NCI-H2227 treated with DMSO at 0.1 percent for 48 hours (cell line): Measurements from ENCODE around the gene OBP2A.
"Not testable (repeated sequence)": the region's sequence is repeated elsewhere in the genome, so short reads cannot be mapped to it uniquely, and the experiment has no call there.

ENCODE experiments used
- DNase-seq: peaks from one replicate; lab custom pipeline; 2025; lab: John Stamatoyannopoulos, UW

Gene OBP2A

DNA sequence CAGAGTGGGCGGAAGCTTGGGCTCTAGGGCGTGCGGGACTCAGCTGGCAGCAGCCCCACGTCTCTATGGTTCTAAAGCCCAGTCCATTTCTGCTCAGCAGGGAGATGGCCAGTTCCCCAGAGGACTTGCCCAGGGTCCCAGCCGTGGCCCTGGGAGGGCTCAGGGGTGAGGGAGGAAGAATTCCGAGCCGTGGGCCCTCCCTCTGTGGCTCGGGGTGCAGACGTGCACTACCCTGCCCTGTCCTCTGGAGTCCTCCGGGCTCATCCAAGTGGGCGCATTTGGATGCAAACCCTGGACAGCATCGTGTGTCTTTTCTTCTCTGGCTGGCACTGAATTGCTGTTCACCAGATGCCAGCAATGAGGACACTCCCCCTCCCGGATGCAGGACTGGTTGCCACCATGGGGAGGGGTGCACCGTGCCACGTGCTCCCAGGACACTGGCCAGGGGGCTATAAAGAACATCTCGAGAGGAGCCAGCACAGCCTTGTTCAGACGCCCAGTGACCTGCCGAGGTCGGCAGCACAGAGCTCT lies at the start of gene OBP2A:
Gene OBP2A, plus strand, starts transcription at position 481 of the 531 bp plus-strand sequence. CDS start 55 bp downstream, outside the sequence.
- not testable (repeated sequence) for DNase-seq

DNA sequence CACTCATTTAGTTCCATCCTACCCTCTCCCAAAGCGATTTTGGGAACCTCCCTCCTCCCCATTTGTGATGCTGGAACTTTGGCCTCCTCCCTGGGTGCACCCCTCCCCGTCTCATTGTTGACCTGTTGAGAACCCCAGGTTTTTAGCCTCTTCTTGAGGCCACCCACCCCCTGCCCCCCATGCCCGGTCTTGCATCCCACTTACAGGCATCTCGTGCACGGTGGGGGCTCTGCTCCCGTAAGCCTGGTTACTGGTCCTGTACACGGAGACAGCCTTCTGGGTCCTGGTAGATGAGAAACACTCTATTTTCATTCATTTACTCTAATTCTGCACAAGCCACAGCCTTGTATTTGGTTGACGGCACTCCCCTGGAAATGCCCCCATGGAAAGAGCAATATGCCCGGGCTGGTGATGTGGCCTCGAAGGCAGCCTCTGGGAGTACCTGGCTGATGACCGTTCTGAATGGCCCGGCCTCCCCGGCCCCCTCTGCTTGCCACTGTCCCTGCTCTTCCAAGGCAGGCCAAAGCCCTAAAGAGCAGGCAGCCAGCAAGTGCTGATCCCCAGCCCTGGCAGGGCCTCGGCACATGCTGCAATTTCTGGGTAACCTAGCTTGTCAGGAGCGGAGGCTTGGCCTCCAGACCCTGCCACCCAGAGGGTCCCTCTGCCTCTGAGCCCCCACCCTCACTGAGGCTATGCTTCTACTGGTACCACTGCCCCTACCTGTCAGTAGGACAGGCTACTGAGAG lies 47.4 kb upstream of the OBP2A start:
- DNase-seq = no peak

DNA sequence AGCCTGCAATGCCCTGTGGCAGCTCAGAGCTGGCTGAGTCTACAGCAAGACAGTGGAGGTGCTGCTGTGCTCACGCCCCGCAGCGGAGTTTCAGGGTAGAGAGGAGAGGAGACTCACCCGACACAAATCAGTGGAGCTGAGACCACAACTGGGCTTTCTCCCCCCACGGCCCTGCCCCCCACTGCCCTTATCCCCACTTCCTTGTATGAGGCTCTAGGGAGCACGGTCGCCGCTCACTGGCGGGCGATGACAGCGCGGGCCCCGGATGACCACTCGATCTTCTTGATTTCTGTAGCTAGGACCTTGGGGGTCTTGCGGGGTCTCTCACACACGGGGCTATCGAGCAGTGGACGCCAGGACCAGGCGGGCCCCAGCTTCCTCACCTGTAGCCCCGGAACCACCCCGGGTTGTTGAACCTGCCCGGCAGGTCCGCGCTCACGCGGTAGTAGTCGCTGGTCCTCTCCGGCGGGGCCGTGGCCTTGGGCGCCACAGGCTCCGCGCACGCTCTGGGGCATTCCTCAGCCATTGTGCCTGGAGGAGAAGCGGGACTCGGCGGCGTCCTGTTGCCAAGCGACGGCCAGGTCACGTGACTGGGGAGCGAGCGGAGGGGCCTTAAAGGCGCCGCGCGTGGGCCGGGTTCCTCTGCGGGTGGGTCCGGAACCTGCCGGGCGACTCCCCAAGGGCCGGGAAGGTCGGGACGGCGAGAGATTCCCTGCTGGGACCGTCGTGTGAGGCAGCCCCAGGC lies 46.4 kb upstream of the OBP2A start:
- DNase-seq = peak; percentile 63

GRCh38 chr9:135500071-135500524 lies 45.8 kb upstream of the OBP2A start:
- DNase-seq = no peak

GRCh38 chr9:135500525-135501260 lies 45.2 kb upstream of the OBP2A start, which contains the start of gene MRPS2:
Gene MRPS2, plus strand, starts transcription at chr9:135500682. Its CDS starts 29 bp downstream, at chr9:135500711.
- peak; percentile 43 for DNase-seq

DNA sequence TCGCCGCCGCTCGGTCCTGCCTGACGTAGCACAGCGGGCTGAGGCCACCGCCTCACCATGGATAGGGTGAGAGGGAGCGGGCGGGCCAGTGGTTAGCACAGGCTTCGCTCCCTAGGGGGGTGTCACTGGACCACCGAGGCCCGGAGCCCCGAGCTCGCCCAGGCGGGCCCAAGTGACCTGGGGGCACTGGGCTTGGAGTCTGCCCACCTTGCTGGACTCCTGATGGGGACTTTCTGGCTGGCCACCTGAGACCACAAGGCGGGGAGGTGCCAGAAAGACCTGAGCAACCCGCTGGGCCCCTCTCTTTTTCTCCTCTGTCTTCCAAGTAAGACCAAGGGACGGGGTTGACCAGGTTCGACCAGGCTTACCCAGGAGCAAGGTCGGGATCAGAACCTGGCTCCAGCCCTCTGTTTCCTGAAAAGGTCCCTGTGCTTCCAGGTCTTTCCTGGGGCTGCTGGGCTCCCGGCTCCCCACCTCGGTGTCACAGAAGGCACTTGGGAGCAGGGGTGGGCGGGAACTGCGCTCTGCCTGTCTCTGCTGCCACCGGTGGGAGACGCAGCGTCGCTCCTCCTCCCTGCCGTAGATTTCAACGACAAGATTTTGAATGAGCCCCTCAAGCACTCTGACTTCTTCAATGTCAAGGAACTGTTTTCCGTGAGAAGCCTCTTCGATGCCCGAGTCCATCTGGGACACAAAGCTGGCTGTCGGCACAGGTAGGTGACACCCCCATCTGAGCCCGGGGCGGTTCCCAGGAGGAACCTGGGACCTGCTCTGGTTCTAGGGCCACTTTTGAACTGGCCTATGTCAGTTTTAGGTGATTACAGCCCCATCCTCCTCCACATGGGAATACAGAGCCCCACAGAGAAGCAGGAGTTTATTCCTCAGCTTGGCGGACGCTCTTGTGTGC lies 44.4 kb upstream of the OBP2A start:
- no peak for DNase-seq

DNA sequence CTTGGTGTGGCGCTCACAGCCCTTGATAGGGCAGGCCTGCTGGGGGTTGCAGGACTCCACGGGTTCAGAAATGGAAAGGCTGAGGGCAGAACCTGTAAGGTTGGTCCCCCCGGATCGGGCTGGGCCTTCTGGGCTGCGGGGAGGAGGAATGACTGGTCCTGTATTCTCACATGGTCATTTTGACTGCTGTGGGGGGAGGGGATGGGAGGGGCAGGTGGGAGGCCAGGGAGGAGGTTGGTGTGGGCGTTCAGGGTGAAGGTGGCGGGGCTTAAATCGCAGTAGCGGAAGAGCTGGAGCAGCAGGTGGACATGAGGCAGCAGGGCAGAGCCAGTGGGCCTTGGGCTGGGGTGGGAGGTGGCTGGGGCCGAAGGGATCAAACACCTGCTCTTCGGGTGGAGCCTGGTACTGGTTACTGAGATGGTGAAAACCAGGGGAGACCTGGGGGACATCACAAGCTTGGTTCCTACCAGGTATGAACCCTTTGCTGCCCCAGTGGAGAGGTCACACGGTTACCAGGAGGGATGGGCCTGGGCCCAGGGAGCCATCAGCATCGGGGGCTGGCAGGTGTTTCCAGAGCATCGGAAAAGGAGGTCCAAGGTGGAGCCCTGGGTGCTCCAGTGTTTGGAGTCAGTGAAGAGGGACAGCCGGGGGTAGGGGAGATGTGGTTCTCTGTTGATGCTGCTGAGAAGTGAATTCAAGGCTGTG lies 43.6 kb upstream of the OBP2A start:
- no peak for DNase-seq

- DNase-seq = no peak
Measured at GRCh38 chr9:135502873-135503321, 43.0 kb upstream of the OBP2A start.

- DNase-seq = no peak
Measured at GRCh38 chr9:135503371-135504261, 42.3 kb upstream of the OBP2A start.

DNA sequence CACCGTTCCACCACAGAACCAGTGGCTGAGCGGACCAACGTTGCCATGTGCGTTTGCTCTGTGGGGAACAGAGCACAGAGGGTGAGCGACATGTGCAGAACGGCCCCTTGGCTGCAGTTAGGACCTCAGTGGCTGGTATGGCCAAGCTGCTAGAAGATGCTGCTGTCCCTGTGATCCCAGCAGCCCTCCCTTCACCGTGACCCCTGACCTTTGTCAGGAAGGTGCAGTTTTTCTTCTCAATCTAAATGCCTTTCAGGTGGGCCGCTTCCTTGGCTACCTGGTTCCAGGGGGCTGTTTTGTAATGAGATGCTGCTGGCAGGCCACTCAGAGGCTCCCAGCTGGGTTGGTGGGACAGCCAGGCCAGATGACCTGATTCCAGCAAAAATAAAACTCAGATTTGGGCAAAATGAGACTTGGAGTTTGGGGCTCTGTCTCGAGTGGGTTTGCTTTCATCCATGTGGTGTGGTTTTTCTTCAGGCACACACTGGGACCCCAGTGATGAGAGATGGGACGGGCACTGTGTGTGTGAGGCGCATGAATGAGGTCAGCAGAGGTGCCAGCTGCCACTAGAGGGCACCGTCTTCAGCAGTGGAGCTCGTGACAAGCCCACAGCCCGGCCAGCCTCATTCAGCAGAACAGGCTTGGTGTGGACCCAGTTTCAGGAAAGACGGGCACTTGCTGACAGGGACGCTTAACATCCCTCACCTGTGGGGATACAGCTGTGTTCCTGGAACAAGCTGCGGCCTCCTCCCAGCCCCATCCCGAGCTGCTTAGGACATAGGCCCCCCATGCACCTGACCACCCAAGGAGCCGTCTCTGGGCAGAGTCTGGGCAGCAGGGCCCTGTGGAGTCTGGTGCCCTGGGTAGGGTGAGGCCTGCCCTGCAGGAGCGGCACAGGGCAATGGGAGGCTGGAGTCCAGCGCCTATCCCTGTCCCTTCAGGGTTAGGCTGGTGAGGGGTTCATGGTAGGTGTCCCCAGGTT lies 41.4 kb upstream of the OBP2A start:
- DNase-seq = no peak

- DNase-seq = no peak
Measured at GRCh38 chr9:135505406-135506187, 40.3 kb upstream of the OBP2A start.

DNA sequence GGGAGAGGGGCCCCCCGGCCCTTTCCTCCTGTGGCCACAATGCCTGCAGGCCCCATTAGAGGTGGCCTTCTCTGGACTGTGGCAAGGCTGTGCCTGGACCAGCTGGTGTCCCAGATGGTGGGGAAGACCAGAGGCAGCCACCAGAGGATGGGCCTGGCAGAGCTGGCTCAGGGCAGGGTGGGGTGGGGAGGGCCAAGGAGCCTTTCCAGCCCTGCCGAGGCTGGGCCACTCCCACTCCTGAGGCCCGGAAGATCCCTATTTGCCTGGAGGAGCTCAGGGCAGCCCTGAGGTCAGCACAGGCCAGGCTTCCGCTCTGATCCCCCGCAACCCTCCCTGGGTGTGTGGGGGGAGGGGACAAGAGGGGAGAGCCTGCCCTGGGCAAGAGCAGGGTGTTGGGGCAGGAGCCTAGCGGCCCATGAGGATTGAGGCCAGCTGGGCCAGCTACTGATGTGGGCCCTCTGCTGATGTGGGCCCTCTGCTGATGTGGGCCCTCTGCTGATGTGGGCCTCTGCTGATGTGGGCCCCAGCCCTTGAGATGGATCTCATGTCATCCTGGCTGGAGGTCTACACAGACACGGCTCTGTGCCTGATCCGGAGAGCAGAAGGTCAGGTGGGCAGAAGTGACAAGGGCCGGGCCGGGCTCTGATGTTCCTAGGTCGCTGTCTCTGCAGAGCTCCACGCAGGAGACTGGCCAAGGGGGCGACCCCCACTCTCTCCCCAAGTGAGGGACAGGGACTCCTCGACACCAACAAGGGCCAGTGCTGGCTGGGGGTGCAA lies 39.4 kb upstream of the OBP2A start:
- no peak for DNase-seq

DNA sequence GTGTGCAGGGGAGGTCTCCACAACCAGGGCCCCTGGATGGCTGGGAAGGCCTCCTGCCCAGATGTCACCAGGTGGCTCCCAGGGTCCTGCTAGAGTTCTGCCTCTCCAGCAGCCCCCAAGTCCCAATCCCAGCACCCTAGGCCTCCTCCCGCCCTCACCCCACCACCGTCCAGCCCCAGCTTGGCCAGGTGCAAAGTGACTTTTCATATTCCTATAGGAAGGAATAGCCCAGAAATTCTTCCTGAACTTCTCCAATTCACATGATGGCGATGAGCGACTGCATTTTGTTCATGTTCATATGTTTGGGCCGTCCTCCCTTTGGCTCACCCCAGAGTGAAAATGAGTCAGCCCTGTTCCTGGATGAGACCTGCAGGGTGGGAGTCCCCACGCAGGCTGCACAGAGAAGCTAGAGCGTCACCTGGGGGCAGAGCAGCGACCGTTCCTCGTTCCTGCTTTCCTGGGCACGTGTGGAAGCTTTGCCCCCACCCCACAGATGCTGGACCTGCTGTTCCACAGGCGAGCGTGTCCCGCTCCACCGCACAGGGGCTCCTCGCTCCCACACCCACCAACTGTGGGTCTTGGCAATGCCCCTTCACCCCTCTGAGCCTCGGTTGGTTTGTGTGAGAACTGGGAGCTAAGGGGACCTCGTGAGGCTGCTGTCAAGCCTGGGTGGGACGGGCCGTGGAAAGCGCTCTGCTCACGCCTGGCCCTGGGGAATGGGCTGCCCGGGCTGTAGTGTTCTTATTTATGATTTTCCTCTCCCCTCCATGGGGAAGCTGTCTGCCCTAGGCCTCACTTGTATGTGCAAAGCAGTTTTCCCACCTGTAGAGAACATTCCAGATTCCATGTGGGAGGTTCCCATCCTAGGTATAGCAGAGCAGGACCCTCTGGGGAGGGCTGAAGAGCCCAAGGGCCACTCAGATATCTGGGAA lies 38.6 kb upstream of the OBP2A start:
- no peak for DNase-seq

- DNase-seq = no peak
Measured at GRCh38 chr9:135508211-135508820, 37.6 kb upstream of the OBP2A start.

DNA sequence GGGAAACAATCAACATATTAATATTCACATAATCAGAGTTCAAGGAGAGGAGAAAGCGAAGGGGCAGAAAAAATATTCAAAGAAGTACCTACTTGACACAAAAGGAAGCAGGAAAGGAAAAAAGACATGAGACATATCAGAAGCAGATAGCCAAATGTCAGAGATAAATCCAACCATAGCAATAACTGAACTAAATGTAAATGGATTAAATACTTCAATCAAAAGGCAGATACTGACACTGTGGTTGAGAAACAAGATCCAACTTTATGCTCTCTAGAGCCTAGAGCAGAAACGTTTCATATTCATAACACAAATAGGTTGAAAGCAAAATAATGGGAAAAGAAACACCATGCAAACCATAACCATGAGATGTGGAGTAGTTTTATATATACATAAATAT lies 36.5 kb upstream of the OBP2A start:
- DNase-seq = no peak
